SK-N-SH (cell line): Measurements from ENCODE around the gene DPEP2. TPM values are rescaled to one million over a fixed set of nuclear protein-coding genes. Genes with fewer than 3 reads are reported as not detected.

ENCODE experiments used
- CTCF ChIA-PET: fragments of 300-600, 350-600 bp; formaldehyde crosslinking; extraction: SDS; loops from one replicate; lab custom pipeline; 2021; lab: Yijun Ruan, JAX
- POLR2A ChIA-PET: fragments of 350-600 bp; sonication (Branson Sonifier 250); formaldehyde crosslinking; extraction: SDS; loops from one replicate; lab custom pipeline; 2020; ENCODE audit warnings: antibody characterized with exemption, inconsistent platforms; lab: Yijun Ruan, JAX
- DNase-seq: peaks from one replicate; pipeline ENCODE4 v3.0.0; 2012
- H2AFZ ChIP-seq: fragments of 200-600 bp; sonication (generic); 2 replicates; pipeline ENCODE4 v1.8.1; 2016; ENCODE audit warnings: antibody characterized with exemption, mild to moderate bottlenecking, low read depth
- H3F3A ChIP-seq: fragments of 200-600 bp; sonication (generic); replicated peaks from 2 replicates; pipeline ENCODE3; 2016; ENCODE audit warnings: antibody characterized with exemption, mild to moderate bottlenecking; ENCODE audit not compliant: insufficient read depth
- H3K27ac ChIP-seq, 2 experiments: fragments of 200-500 bp in 1 of 2; fragments of 200-600 bp in 1 of 2; sonication (Bioruptor generic) in 1 of 2; sonication (generic), shearing (Covaris generic) in 1 of 2; 2 replicates each; pipeline versions ENCODE4 v1.5.1 to v1.6.1; 2014 to 2016; ENCODE audit warnings: low read depth in 2 of 2, inconsistent platforms in 1 of 2, low read length in 1 of 2, mild to moderate bottlenecking in 1 of 2, mixed read lengths in 1 of 2
- H3K27me3 ChIP-seq: fragments of 200-600 bp; sonication (generic), shearing (Covaris generic); 2 replicates; pipeline ENCODE4 v1.6.1; 2016; ENCODE audit warnings: mixed run types; ENCODE audit not compliant: insufficient read depth
- H3K36me3 ChIP-seq, 2 experiments: fragments of 200-500 bp in 1 of 2; fragments of 200-600 bp in 1 of 2; sonication (Bioruptor generic) in 1 of 2; sonication (generic) in 1 of 2; replicated peaks in 1 of 2; 2 replicates each; pipeline versions ENCODE3 to v1.5.1; 2014 to 2016; ENCODE audit warnings: low read length in 1 of 2, mild to moderate bottlenecking in 1 of 2; ENCODE audit not compliant: insufficient read depth in 2 of 2, control insufficient read depth in 1 of 2
- H3K4me1 ChIP-seq, 2 experiments: fragments of 200-500 bp in 1 of 2; fragments of 200-600 bp in 1 of 2; sonication (Bioruptor generic) in 1 of 2; sonication (generic), shearing (Covaris generic) in 1 of 2; 2 replicates each; pipeline versions ENCODE4 v1.5.1 to v1.6.1; 2014 to 2016; ENCODE audit warnings: low read depth in 1 of 2, low read length in 1 of 2, mixed run types in 1 of 2; ENCODE audit not compliant: insufficient read depth in 2 of 2, control insufficient read depth in 1 of 2
- H3K4me2 ChIP-seq: fragments of 200-600 bp; sonication (generic), shearing (Covaris generic); 2 replicates; pipeline ENCODE4 v1.6.1; 2017; ENCODE audit warnings: mixed run types
- H3K4me3 ChIP-seq, 2 experiments: fragments of 200-500 bp in 1 of 2; fragments of 200-600 bp in 1 of 2; sonication (Bioruptor generic) in 1 of 2; sonication (generic), shearing (Covaris generic) in 1 of 2; 2 replicates each; pipeline versions ENCODE4 v1.5.1 to v1.8.1; 2014 to 2016; ENCODE audit warnings: low read depth in 2 of 2, inconsistent platforms in 1 of 2, low read length in 1 of 2, mild to moderate bottlenecking in 1 of 2, mixed read lengths in 1 of 2, moderate library complexity in 1 of 2
- H3K79me2 ChIP-seq: fragments of 200-600 bp; sonication (generic); 2 replicates; pipeline ENCODE4 v1.8.1; 2017; ENCODE audit warnings: mild to moderate bottlenecking; ENCODE audit not compliant: insufficient read depth
- H3K9ac ChIP-seq: fragments of 200-600 bp; sonication (generic); 2 replicates; pipeline ENCODE4 v1.6.1; 2017; ENCODE audit warnings: mixed run types
- H3K9me2 ChIP-seq: fragments of 200-600 bp; sonication (generic); 2 replicates; pipeline ENCODE4 v1.6.1; 2017; ENCODE audit warnings: mixed run types
- H3K9me3 ChIP-seq: fragments of 200-600 bp; sonication (generic); 2 replicates; pipeline ENCODE4 v1.6.1; 2017; ENCODE audit warnings: mixed run types, mild to moderate bottlenecking, moderate library complexity
- H4K20me1 ChIP-seq: fragments of 200-600 bp; sonication (generic); 2 replicates; pipeline ENCODE4 v1.6.1; 2017; ENCODE audit warnings: mild to moderate bottlenecking, mixed run types; ENCODE audit not compliant: insufficient read depth
- ELF1 ChIP-seq: IDR thresholded peaks from 2 replicates; pipeline ENCODE4 v1.4.0; 2012
- EP300 ChIP-seq, 2 experiments: IDR thresholded peaks; 2 replicates each; pipeline versions ENCODE4 v1.4.0 to v1.6.1; 2012; ENCODE audit warnings: borderline replicate concordance in 1 of 2, low read depth in 1 of 2, low read length in 1 of 2
- EZH2phosphoT487 ChIP-seq: fragments of 200-600 bp; sonication (generic); IDR thresholded peaks from 2 replicates; pipeline ENCODE4 v1.6.1; 2017; ENCODE audit warnings: low read depth, mixed run types, mild to moderate bottlenecking, antibody characterized with exemption, moderate library complexity, borderline replicate concordance
- FOXJ3 ChIP-seq: sonication (generic); formaldehyde crosslinking; IDR thresholded peaks from 2 replicates; pipeline ENCODE4 v1.5.1; 2020; ENCODE audit warnings: mild to moderate bottlenecking, missing genetic modification reagents
- GABPA ChIP-seq: IDR thresholded peaks from 2 replicates; pipeline ENCODE4 v1.4.0; 2012; ENCODE audit warnings: low read depth, mild to moderate bottlenecking
- GATA2 ChIP-seq: sonication (generic); formaldehyde crosslinking; IDR thresholded peaks from 2 replicates; pipeline ENCODE4 v1.5.0; 2020; ENCODE audit warnings: mild to moderate bottlenecking, missing genetic modification reagents
- MEF2A ChIP-seq: IDR thresholded peaks from 2 replicates; pipeline ENCODE4 v1.4.0; 2012; ENCODE audit warnings: low read depth, borderline replicate concordance
- NFIC ChIP-seq: IDR thresholded peaks from 2 replicates; pipeline ENCODE4 v1.4.0; 2012; ENCODE audit warnings: borderline replicate concordance
- NRF1 ChIP-seq: IDR thresholded peaks from 2 replicates; pipeline ENCODE4 v1.6.1; 2012; ENCODE audit warnings: low read depth, mild to moderate bottlenecking, low read length
- RCOR1 ChIP-seq: fragments of 150-350 bp; IDR thresholded peaks from 2 replicates; pipeline ENCODE4 v1.6.1; 2017; ENCODE audit warnings: antibody characterized with exemption, low read length
- RFX5 ChIP-seq: IDR thresholded peaks from 2 replicates; pipeline ENCODE4 v1.6.1; 2012; ENCODE audit warnings: mild to moderate bottlenecking, improper control_type of control experiment, low read length
- SIN3A ChIP-seq: IDR thresholded peaks from 2 replicates; pipeline ENCODE4 v1.6.1; 2012; ENCODE audit warnings: low read depth, mild to moderate bottlenecking, low read length, moderate library complexity, borderline replicate concordance
- SMC3 ChIP-seq: IDR thresholded peaks from 2 replicates; pipeline ENCODE4 v1.6.1; 2012; ENCODE audit warnings: low read depth, low read length, improper control_type of control experiment
- TAF1 ChIP-seq: IDR thresholded peaks from 2 replicates; pipeline ENCODE4 v1.6.1; 2012; ENCODE audit warnings: low read depth, mild to moderate bottlenecking, low read length, moderate library complexity, borderline replicate concordance
- TCF12 ChIP-seq: IDR thresholded peaks from 2 replicates; pipeline ENCODE4 v1.4.0; 2012
- YY1 ChIP-seq: IDR thresholded peaks from 2 replicates; pipeline ENCODE4 v1.4.0; 2012; ENCODE audit warnings: low read depth, mild to moderate bottlenecking
- WGBS: methylation state at CpG from one replicate; pipeline ENCODE4 v1.1.6; 2017; ENCODE audit warnings: low lambda C conversion rate; 5-methylcytosine and 5-hydroxymethylcytosine counted together
- polyA plus RNA-seq, 3 experiments: library from polyadenylated mRNA; depleted of rRNA; stranded (reverse); fragments of >200 nt; gene quantifications; 2 replicates each; pipeline ENCODE4 v1.2.3, GENCODE V29; 2012
- TF ChIP-seq, protein P1 (sequence below): fragments of 150-350 bp; IDR thresholded peaks from 2 replicates; pipeline ENCODE4 v1.6.1; 2017; ENCODE audit warnings: antibody characterized with exemption, low read length, low read depth, borderline replicate concordance
- TF ChIP-seq, protein P2 (sequence below): IDR thresholded peaks from 2 replicates; pipeline ENCODE4 v1.4.0; 2012; ENCODE audit warnings: low read depth, borderline replicate concordance
- TF ChIP-seq, protein P3 (sequence below): fragments of 150-350 bp; IDR thresholded peaks from 2 replicates; pipeline ENCODE4 v1.6.1; 2016; ENCODE audit warnings: mild to moderate bottlenecking, low read depth, low read length
- TF ChIP-seq, protein P4 (sequence below): fragments of 200-600 bp; sonication (generic); IDR thresholded peaks from 2 replicates; pipeline ENCODE4 v1.6.1; 2017; ENCODE audit warnings: antibody characterized with exemption, mild to moderate bottlenecking, moderate library complexity

Gene DPEP2
- polyA plus RNA-seq, 1 of the 3 experiments (the other 2 are of a cell fraction): not detected

DNA sequence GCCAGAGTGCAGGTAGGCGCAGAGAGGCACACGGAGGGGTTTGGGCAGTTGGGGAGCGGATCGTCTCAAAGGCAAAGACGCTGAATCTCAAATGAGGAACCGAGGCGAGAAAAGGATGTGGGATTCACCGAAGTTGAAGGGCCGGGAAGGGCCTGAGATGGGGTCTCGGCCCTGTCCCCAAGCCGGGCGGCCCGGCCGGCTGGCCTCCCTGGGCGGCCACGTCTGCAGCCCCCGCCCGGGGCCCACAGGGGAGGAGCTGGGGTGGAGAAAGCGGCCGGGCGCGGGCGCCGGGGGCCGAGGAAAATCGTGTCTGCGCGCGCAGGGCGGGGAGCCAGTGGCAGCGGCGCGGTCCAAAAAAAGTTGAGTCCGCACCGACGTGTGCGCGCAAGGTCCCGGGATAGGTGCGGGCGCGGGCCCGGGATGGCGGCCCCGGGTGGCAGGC, 31.3 kb downstream of the DPEP2 start:
- H3K36me3 ChIP-seq: peaks cover 14 to 18% of the 10 kb centered on the region in 2 experiments
- H3K9me2 ChIP-seq: no peaks in the 10 kb centered on the region
- ChIA-PET CTCF (interaction anchor here (0.6 to 1.0 kb wide), 3 partner anchors 151 to 406 kb away, joined by 3 read pairs; partner anchors contain the start of gene CTCF), POLR2A (no interaction called here)
- peaks cover 39% of the 10 kb centered on the region for H4K20me1 ChIP-seq
- H3K9me3 ChIP-seq: no peaks in the 10 kb centered on the region
- DNase-seq: peak; percentile 82
- peak overlapping the region; percentile 96 for H3K9ac ChIP-seq
- H3K79me2 ChIP-seq: peaks cover 54% of the 10 kb centered on the region
- H3K4me1 ChIP-seq: peaks cover 15 to 32% of the 10 kb centered on the region in 2 experiments; a peak in 3 of 4 replicates
- H3K27ac ChIP-seq: peak overlapping the region; percentile 61 to 73
- H3K27me3 ChIP-seq: no peaks in the 10 kb centered on the region
- peak overlapping the region; percentile 96 for H3K4me2 ChIP-seq
- peaks cover 4% of the 10 kb centered on the region for H3F3A ChIP-seq
- peak overlapping the region; percentile 73 to 79 for H3K4me3 ChIP-seq
- TF ChIP-seq RCOR1 (no peak), EP300 (IDR thresholded peaks at IDR 0.05; ENCODE audit: borderline replicate concordance in 1 of 2, low read depth in 1 of 2, low read length in 1 of 2) (no peak), FOXJ3 (CRISPR knock-in tag) (no peak), GATA2 (CRISPR knock-in tag) (no peak), NRF1 (no peak), ELF1 (no peak), SMC3 (no peak), EZH2phosphoT487 (no peak), SIN3A (peak; percentile 22; the same call in 1 of the 2 replicates), NFIC (no peak), GABPA (no peak), TAF1 (peak; percentile 22; the same call in 1 of the 2 replicates), TCF12 (no peak), MEF2A (no peak), RFX5 (no peak)
- TF ChIP-seq, protein P1, sequence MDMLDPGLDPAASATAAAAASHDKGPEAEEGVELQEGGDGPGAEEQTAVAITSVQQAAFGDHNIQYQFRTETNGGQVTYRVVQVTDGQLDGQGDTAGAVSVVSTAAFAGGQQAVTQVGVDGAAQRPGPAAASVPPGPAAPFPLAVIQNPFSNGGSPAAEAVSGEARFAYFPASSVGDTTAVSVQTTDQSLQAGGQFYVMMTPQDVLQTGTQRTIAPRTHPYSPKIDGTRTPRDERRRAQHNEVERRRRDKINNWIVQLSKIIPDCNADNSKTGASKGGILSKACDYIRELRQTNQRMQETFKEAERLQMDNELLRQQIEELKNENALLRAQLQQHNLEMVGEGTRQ: no peak
- peak overlapping the region; percentile 83; the same call in 1 of the 2 replicates for H2AFZ ChIP-seq
- WGBS: 7% methylated on average over 28 of the region's 45 CpGs

DNA sequence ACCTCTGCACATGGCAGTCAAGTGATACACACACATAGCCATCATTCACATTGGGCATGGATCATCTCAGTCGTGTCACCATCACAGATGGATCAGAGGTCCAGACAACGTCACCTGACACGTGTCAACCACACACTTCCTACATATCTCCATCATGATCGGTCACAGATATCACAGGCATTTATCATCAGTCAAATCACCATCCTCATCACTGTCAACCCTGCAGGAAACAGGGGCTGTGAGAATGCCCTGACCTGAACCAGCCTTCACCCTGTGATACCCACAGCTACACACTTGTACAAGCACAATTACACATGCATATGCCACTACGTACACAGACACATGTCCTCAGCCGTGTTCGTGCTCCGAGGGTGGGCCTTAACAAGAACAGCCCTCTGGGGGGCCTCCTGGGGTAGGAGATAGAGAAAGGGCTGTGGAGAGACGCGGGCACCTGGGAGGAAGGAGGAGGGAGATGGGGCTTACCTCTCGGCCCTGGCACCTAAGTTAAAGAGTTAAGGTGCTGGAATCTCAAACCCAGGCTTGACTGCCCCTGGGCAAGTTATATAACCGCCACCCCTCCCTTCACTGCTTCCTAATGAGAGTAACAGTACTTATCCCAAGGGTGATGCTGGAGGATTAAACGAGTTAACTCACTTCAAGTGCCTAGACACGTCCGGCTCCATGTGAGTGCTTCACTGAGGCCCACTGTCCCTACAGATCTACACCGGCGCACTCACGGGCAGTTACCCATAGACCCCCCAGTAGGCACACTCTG, 31.9 kb downstream of the DPEP2 start:
- 53% methylated on average over 15 of the region's 18 CpGs for WGBS
- Histone ChIP-seq H3K4me1 (peaks cover 15 to 32% of the 10 kb centered on the region in 2 experiments; a peak in 3 of 4 replicates), H3K36me3 (peaks cover 20 to 21% of the 10 kb centered on the region in 2 experiments), H3K27ac (peak overlapping the region; percentile 34 to 73), H3K27me3 (no peaks in the 10 kb centered on the region), H3F3A (peaks cover 4% of the 10 kb centered on the region), H3K4me2 (peak overlapping the region; percentile 96), H4K20me1 (peaks cover 44% of the 10 kb centered on the region), H3K79me2 (peaks cover 60% of the 10 kb centered on the region), H3K9me2 (no peaks in the 10 kb centered on the region), H3K9ac (peak overlapping the region; percentile 96), H3K4me3 (peak overlapping the region; percentile 73 to 79), H2AFZ (no peak overlapping the region), H3K9me3 (no peaks in the 10 kb centered on the region)
- POLR2A ChIA-PET: interaction anchor here (1.2 kb wide), 1 partner anchor 28 kb away, joined by 6 read pairs; no protein-coding TSS in a partner anchor
- no peak for DNase-seq
- CTCF ChIA-PET: interaction anchor here (0.6 to 1.0 kb wide), 3 partner anchors 151 to 405 kb away, joined by 3 read pairs; partner anchors contain the start of gene CTCF
- no peak for TF ChIP-seq YY1
- TF ChIP-seq, protein P2, sequence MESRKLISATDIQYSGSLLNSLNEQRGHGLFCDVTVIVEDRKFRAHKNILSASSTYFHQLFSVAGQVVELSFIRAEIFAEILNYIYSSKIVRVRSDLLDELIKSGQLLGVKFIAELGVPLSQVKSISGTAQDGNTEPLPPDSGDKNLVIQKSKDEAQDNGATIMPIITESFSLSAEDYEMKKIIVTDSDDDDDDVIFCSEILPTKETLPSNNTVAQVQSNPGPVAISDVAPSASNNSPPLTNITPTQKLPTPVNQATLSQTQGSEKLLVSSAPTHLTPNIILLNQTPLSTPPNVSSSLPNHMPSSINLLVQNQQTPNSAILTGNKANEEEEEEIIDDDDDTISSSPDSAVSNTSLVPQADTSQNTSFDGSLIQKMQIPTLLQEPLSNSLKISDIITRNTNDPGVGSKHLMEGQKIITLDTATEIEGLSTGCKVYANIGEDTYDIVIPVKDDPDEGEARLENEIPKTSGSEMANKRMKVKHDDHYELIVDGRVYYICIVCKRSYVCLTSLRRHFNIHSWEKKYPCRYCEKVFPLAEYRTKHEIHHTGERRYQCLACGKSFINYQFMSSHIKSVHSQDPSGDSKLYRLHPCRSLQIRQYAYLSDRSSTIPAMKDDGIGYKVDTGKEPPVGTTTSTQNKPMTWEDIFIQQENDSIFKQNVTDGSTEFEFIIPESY: no peak
- no peak for TF ChIP-seq GATA2 (CRISPR knock-in tag)
- TF ChIP-seq, protein P3, sequence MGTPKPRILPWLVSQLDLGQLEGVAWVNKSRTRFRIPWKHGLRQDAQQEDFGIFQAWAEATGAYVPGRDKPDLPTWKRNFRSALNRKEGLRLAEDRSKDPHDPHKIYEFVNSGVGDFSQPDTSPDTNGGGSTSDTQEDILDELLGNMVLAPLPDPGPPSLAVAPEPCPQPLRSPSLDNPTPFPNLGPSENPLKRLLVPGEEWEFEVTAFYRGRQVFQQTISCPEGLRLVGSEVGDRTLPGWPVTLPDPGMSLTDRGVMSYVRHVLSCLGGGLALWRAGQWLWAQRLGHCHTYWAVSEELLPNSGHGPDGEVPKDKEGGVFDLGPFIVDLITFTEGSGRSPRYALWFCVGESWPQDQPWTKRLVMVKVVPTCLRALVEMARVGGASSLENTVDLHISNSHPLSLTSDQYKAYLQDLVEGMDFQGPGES: no peak
- no peak for TF ChIP-seq RCOR1
- TF ChIP-seq, protein P4, sequence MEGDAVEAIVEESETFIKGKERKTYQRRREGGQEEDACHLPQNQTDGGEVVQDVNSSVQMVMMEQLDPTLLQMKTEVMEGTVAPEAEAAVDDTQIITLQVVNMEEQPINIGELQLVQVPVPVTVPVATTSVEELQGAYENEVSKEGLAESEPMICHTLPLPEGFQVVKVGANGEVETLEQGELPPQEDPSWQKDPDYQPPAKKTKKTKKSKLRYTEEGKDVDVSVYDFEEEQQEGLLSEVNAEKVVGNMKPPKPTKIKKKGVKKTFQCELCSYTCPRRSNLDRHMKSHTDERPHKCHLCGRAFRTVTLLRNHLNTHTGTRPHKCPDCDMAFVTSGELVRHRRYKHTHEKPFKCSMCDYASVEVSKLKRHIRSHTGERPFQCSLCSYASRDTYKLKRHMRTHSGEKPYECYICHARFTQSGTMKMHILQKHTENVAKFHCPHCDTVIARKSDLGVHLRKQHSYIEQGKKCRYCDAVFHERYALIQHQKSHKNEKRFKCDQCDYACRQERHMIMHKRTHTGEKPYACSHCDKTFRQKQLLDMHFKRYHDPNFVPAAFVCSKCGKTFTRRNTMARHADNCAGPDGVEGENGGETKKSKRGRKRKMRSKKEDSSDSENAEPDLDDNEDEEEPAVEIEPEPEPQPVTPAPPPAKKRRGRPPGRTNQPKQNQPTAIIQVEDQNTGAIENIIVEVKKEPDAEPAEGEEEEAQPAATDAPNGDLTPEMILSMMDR: no peak
- TF ChIP-seq, protein P1: no peak
